K562 (cell line): ENCODE results near the gene WDR27. TPM values are rescaled to one million over a fixed set of nuclear protein-coding genes. Genes with fewer than 3 reads are reported as not detected.

Experiments
- HMG20A ChIP-seq: fragments of 450-650 bp; formaldehyde crosslinking; conservative IDR thresholded peaks from 2 replicates; pipeline ENCODE4 v1.4.0; 2020; ENCODE audit warnings: mild to moderate bottlenecking, mixed read lengths
- TEAD4 ChIP-seq, 2 experiments: sonication (generic) in 1 of 2; formaldehyde crosslinking in 1 of 2; IDR thresholded peaks; 2 replicates each; pipeline versions ENCODE4 v1.6.1 to v1.8.0; 2012 to 2022; ENCODE audit warnings: borderline replicate concordance in 1 of 2, inconsistent platforms in 1 of 2, low read length in 1 of 2, mild to moderate bottlenecking in 1 of 2, missing genetic modification reagents in 1 of 2
- ZBTB5 ChIP-seq: fragments of 450-650 bp; IDR thresholded peaks from 2 replicates; pipeline ENCODE4 v1.6.1; 2017; ENCODE audit warnings: antibody characterized with exemption
- polyA plus RNA-seq, 8 experiments: library from polyadenylated mRNA; depleted of rRNA in 4 of 8; stranded (reverse) in 5 of 8; unstranded in 3 of 8; fragments of >200 nt; fragmentation: Nextera tagmentation in 2 of 8; fragmentation: Illumina TruSeq in 1 of 8; extraction: Ambion mirVana in 2 of 8; extraction: Trizol in 1 of 8; gene quantifications; 2 replicates each; pipeline versions ENCODE4 v1.2.1 to v1.2.3, GENCODE V29; 2011 to 2014; ENCODE audit warnings: inconsistent platforms in 1 of 8, missing spikeins in 1 of 8
- total RNA-seq, 7 experiments: library from RNA; depleted of rRNA in 6 of 7; stranded (reverse); fragments of >200 nt in 6 of 7; fragmentation: Illumina TruSeq in 2 of 7; extraction: Trizol in 2 of 7; gene quantifications; 2 replicates each; pipeline versions ENCODE4 v1.2.1 to v1.2.3, GENCODE V29; 2011 to 2021; ENCODE audit warnings: low replicate concordance in 1 of 7
- TF ChIP-seq, protein P1 (sequence below): sonication (generic); formaldehyde crosslinking; IDR thresholded peaks from 2 replicates; pipeline ENCODE4 v1.8.1; 2023; ENCODE audit warnings: mild to moderate bottlenecking, missing genetic modification reagents
- TF ChIP-seq, protein P2 (sequence below): sonication (generic); formaldehyde crosslinking; IDR thresholded peaks from 2 replicates; pipeline ENCODE4 v1.8.1; 2022; ENCODE audit warnings: missing genetic modification reagents

WDR27 gene
- total and polyA plus RNA-seq, 9 of the 15 experiments (the other 6 are each of a cell fraction or from before 2014, with no cell fraction given) = 4.3 to 77.2 (median 22.7) TPM

GRCh38 chr6:169638388-169638787, 63.4 kb downstream of the WDR27 start (continued):
- TF ChIP-seq, protein P1, sequence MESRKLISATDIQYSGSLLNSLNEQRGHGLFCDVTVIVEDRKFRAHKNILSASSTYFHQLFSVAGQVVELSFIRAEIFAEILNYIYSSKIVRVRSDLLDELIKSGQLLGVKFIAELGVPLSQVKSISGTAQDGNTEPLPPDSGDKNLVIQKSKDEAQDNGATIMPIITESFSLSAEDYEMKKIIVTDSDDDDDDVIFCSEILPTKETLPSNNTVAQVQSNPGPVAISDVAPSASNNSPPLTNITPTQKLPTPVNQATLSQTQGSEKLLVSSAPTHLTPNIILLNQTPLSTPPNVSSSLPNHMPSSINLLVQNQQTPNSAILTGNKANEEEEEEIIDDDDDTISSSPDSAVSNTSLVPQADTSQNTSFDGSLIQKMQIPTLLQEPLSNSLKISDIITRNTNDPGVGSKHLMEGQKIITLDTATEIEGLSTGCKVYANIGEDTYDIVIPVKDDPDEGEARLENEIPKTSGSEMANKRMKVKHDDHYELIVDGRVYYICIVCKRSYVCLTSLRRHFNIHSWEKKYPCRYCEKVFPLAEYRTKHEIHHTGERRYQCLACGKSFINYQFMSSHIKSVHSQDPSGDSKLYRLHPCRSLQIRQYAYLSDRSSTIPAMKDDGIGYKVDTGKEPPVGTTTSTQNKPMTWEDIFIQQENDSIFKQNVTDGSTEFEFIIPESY = no peak
- TF ChIP-seq HMG20A (CRISPR knock-in tag) (no peak), ZBTB5 (no peak), TEAD4 (IDR thresholded peaks at IDR 0.05; ENCODE audit: low read length) (no peak), TEAD4 (CRISPR knock-in tag; IDR thresholded peaks at IDR 0.05; ENCODE audit: borderline replicate concordance) (no peak)
- TF ChIP-seq, protein P2, sequence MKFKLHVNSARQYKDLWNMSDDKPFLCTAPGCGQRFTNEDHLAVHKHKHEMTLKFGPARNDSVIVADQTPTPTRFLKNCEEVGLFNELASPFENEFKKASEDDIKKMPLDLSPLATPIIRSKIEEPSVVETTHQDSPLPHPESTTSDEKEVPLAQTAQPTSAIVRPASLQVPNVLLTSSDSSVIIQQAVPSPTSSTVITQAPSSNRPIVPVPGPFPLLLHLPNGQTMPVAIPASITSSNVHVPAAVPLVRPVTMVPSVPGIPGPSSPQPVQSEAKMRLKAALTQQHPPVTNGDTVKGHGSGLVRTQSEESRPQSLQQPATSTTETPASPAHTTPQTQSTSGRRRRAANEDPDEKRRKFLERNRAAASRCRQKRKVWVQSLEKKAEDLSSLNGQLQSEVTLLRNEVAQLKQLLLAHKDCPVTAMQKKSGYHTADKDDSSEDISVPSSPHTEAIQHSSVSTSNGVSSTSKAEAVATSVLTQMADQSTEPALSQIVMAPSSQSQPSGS = no peak
